Hindlimb muscle (tissue), 1 donor: ENCODE data around the gene GIN1. TPM values are rescaled to one million over a fixed set of nuclear protein-coding genes. Genes with fewer than 3 reads are reported as not detected.
"Not testable (repeated sequence)": the region's sequence is repeated elsewhere in the genome, so short reads cannot be mapped to it uniquely, and the experiment has no call there.

ENCODE experiments used
- DNase-seq: peaks from one replicate; pipeline ENCODE4 v3.0.0-alpha.2; 2013
- polyA plus RNA-seq: library from polyadenylated mRNA; unstranded; fragments of 120-200 nt; gene quantifications from one replicate; pipeline ENCODE4 v1.2.1, GENCODE V29; 2013; ENCODE audit not compliant: insufficient read length

The GIN1 gene
- 9.6 TPM for polyA plus RNA-seq

- DNase-seq: peak; percentile 97
Observed at GRCh38 chr5:103119765-103120606, at the start of gene GIN1, which contains the start of gene PPIP5K2. Gene GIN1 (minus strand): TSS chr5:103120138. CDS start chr5:103108707, 11,431 bp downstream. Gene PPIP5K2 (plus strand): TSS chr5:103120301. CDS start chr5:103129590, 9,289 bp downstream.

GRCh38 chr5:103166706-103167105 is 46.8 kb upstream of the GIN1 start:
- no peak for DNase-seq

GRCh38 chr5:103151156-103151555 is 31.2 kb upstream of the GIN1 start:
- DNase-seq: no peak

- no peak for DNase-seq
Observed at GRCh38 chr5:103148213-103148612, 28.3 kb upstream of the GIN1 start.

- DNase-seq: no peak
Observed at GRCh38 chr5:103145196-103145595, 25.3 kb upstream of the GIN1 start.

- DNase-seq: not testable (repeated sequence)
Observed at GRCh38 chr5:103142132-103142531, 22.2 kb upstream of the GIN1 start.

GRCh38 chr5:103139264-103139865 is 19.4 kb upstream of the GIN1 start:
- DNase-seq: peak; percentile 28

GRCh38 chr5:103138202-103138690 is 18.3 kb upstream of the GIN1 start:
- DNase-seq: no peak

- no peak for DNase-seq
Observed at GRCh38 chr5:103135461-103135860, 15.5 kb upstream of the GIN1 start.

- no peak for DNase-seq
Observed at GRCh38 chr5:103133231-103133630, 13.3 kb upstream of the GIN1 start.

GRCh38 chr5:103132684-103133083 is 12.7 kb upstream of the GIN1 start:
- no peak for DNase-seq

- DNase-seq: no peak
Observed at GRCh38 chr5:103128202-103128601, 8.3 kb upstream of the GIN1 start.

- DNase-seq: no peak
Observed at GRCh38 chr5:103127292-103127817, 7.4 kb upstream of the GIN1 start.

- DNase-seq: no peak
Observed at GRCh38 chr5:103126557-103126956, 6.6 kb upstream of the GIN1 start.

- DNase-seq: no peak
Observed at GRCh38 chr5:103122242-103122641, 2.3 kb upstream of the GIN1 start.

GRCh38 chr5:103120607-103121200 is 766 bp upstream of the GIN1 start:
- peak; percentile 16 for DNase-seq

- peak; percentile 13 for DNase-seq
Observed at GRCh38 chr5:103119070-103119764, 721 bp downstream of the GIN1 start.

GRCh38 chr5:103117471-103117991 is 2.4 kb downstream of the GIN1 start:
- no peak for DNase-seq

- DNase-seq: no peak
Observed at GRCh38 chr5:103114440-103114839, 5.5 kb downstream of the GIN1 start.

GRCh38 chr5:103112910-103113309 is 7.0 kb downstream of the GIN1 start:
- DNase-seq: no peak

- no peak for DNase-seq
Observed at GRCh38 chr5:103111468-103111867, 8.5 kb downstream of the GIN1 start.

- no peak for DNase-seq
Observed at GRCh38 chr5:103110403-103110802, 9.5 kb downstream of the GIN1 start.
